Mesenchymal stem cell (in vitro differentiated cells and primary cell): ENCODE measurements around the gene CWC15.

Experiments used
- DNase-seq: peaks from one replicate; pipeline ENCODE4 v3.0.0-alpha.2; 2013
- H2AFZ ChIP-seq: one replicate; pipeline ENCODE4 v1.6.1; 2013; ENCODE audit warnings: low read depth, mild to moderate bottlenecking, control low read depth, inconsistent platforms, low read length, moderate library complexity
- H2AK5ac ChIP-seq: 2 replicates; pipeline ENCODE4 v1.6.1; 2013; ENCODE audit warnings: low read length, moderate library complexity, mild to moderate bottlenecking, inconsistent platforms; ENCODE audit not compliant: severe bottlenecking
- H2BK120ac ChIP-seq: one replicate; pipeline ENCODE4 v1.6.1; 2013; ENCODE audit warnings: low read depth, mild to moderate bottlenecking, inconsistent platforms, low read length, moderate library complexity
- H2BK12ac ChIP-seq, 2 experiments: one replicate each; pipeline ENCODE4 v1.6.1; 2013; ENCODE audit warnings: inconsistent platforms in 2 of 2, low read length in 2 of 2, mild to moderate bottlenecking in 2 of 2, moderate library complexity in 2 of 2, control low read depth in 1 of 2
- H2BK15ac ChIP-seq: one replicate; pipeline ENCODE4 v1.6.1; 2013; ENCODE audit warnings: mild to moderate bottlenecking, low read depth, inconsistent platforms; ENCODE audit not compliant: poor library complexity, severe bottlenecking
- H2BK5ac ChIP-seq: 2 replicates; pipeline ENCODE4 v1.6.1; 2013; ENCODE audit warnings: low read depth, mild to moderate bottlenecking, low read length, control low read depth, inconsistent platforms; ENCODE audit not compliant: poor library complexity, severe bottlenecking
- H3K14ac ChIP-seq, 2 experiments: one replicate each; pipeline ENCODE4 v1.6.1; 2013; ENCODE audit warnings: inconsistent platforms in 2 of 2, low read length in 2 of 2, control low read depth in 1 of 2, mild to moderate bottlenecking in 1 of 2, moderate library complexity in 1 of 2
- H3K18ac ChIP-seq, 2 experiments: one replicate each; pipeline ENCODE4 v1.6.1; 2013; ENCODE audit warnings: inconsistent platforms in 2 of 2, low read length in 2 of 2, control low read depth in 1 of 2, low read depth in 1 of 2, mild to moderate bottlenecking in 1 of 2
- H3K23ac ChIP-seq, 2 experiments: one replicate each; pipeline ENCODE4 v1.6.1; 2013; ENCODE audit warnings: inconsistent platforms in 2 of 2, low read length in 2 of 2, mild to moderate bottlenecking in 2 of 2, moderate library complexity in 2 of 2, control low read depth in 1 of 2
- H3K27ac ChIP-seq: 2 replicates; pipeline ENCODE4 v1.5.1; 2013; ENCODE audit warnings: mild to moderate bottlenecking, moderate library complexity, low read length, control low read depth, inconsistent platforms; ENCODE audit not compliant: poor library complexity, severe bottlenecking
- H3K27me3 ChIP-seq, 2 experiments: 2 replicates each; pipeline versions ENCODE4 v1.6.1 to v1.7.0; 2013; ENCODE audit warnings: low read length in 2 of 2, mild to moderate bottlenecking in 2 of 2, moderate library complexity in 2 of 2, control low read depth in 1 of 2, inconsistent platforms in 1 of 2; ENCODE audit not compliant: control insufficient read depth in 1 of 2, insufficient read depth in 1 of 2
- H3K36me3 ChIP-seq, 2 experiments: 2 replicates each; pipeline versions ENCODE4 v1.6.1 to v1.7.0; 2013; ENCODE audit warnings: low read length in 2 of 2, control low read depth in 1 of 2, inconsistent platforms in 1 of 2, low read depth in 1 of 2, mild to moderate bottlenecking in 1 of 2; ENCODE audit not compliant: insufficient read depth in 2 of 2, control insufficient read depth in 1 of 2
- H3K4ac ChIP-seq, 2 experiments: one replicate each; pipeline ENCODE4 v1.6.1; 2013; ENCODE audit warnings: inconsistent platforms in 2 of 2, low read length in 2 of 2, mild to moderate bottlenecking in 2 of 2, moderate library complexity in 2 of 2, control low read depth in 1 of 2, low read depth in 1 of 2
- H3K4me1 ChIP-seq: 2 replicates; pipeline ENCODE4 v1.6.1; 2013; ENCODE audit warnings: low read depth, low read length, control low read depth; ENCODE audit not compliant: control insufficient read depth, insufficient read depth
- H3K4me2 ChIP-seq: 2 replicates; pipeline ENCODE4 v1.6.1; 2013; ENCODE audit warnings: low read length, mild to moderate bottlenecking, inconsistent platforms; ENCODE audit not compliant: poor library complexity, severe bottlenecking
- H3K4me3 ChIP-seq, 2 experiments: 2 replicates each; pipeline versions ENCODE4 v1.5.1 to v1.7.0; 2013; ENCODE audit warnings: low read length in 2 of 2, mild to moderate bottlenecking in 2 of 2, control low read depth in 1 of 2, low read depth in 1 of 2; ENCODE audit not compliant: insufficient read depth in 1 of 2
- H3K79me1 ChIP-seq: replicated peaks from 2 replicates; pipeline ENCODE4 v1.6.1; 2013; ENCODE audit warnings: mild to moderate bottlenecking, control low read depth, low read length, inconsistent platforms; ENCODE audit not compliant: poor library complexity, severe bottlenecking
- H3K9ac ChIP-seq: 2 replicates; pipeline ENCODE4 v1.7.0; 2013; ENCODE audit warnings: mild to moderate bottlenecking, low read length, moderate library complexity
- H3K9me3 ChIP-seq: 2 replicates; pipeline ENCODE4 v1.7.0; 2013; ENCODE audit warnings: mild to moderate bottlenecking, low read length; ENCODE audit not compliant: control insufficient read depth
- H4K8ac ChIP-seq: one replicate; pipeline ENCODE4 v1.6.1; 2013; ENCODE audit warnings: inconsistent platforms, mild to moderate bottlenecking, low read length, moderate library complexity
- H4K91ac ChIP-seq: one replicate; pipeline ENCODE4 v1.6.1; 2013; ENCODE audit warnings: mild to moderate bottlenecking, low read length, inconsistent platforms
- WGBS: methylation state at CpG from one replicate; pipeline ENCODE4 v1.1.7; 2013; ENCODE audit warnings: mixed read lengths; 5-methylcytosine and 5-hydroxymethylcytosine counted together

Gene CWC15

GRCh38 chr11:94997437-94997836 lies 24.1 kb upstream of the CWC15 start:
- no peaks in the 10 kb centered on the region for H3K9me3 ChIP-seq
- no peak overlapping the region for H3K4me2 ChIP-seq
- no peak overlapping the region for H3K9ac ChIP-seq
- no peak overlapping the region for H2BK12ac ChIP-seq
- H2AK5ac ChIP-seq, result no peak overlapping the region
- no peak overlapping the region for H4K91ac ChIP-seq
- H3K4me1 ChIP-seq, result no peaks in the 10 kb centered on the region
- no peak overlapping the region for H3K18ac ChIP-seq
- no peak overlapping the region for H3K14ac ChIP-seq
- H3K4me3 ChIP-seq, result no peak overlapping the region
- no peak overlapping the region for H3K27ac ChIP-seq
- no peak overlapping the region for H2AFZ ChIP-seq
- no peak overlapping the region for H2BK120ac ChIP-seq
- no peak for DNase-seq
- H2BK15ac ChIP-seq, result no peak overlapping the region
- H3K27me3 ChIP-seq, result no peaks in the 10 kb centered on the region
- H3K36me3 ChIP-seq, result peaks cover 0 to 4% of the 10 kb centered on the region in 2 experiments
- H2BK5ac ChIP-seq, result no peak overlapping the region
- WGBS, result 90% methylated on average over 6 of the region's 6 CpGs
- H3K4ac ChIP-seq, result no peak overlapping the region
- no peaks in the 10 kb centered on the region for H3K79me1 ChIP-seq
- no peak overlapping the region for H4K8ac ChIP-seq
- no peak overlapping the region for H3K23ac ChIP-seq

- no peak overlapping the region for H2BK5ac ChIP-seq
- H3K9me3 ChIP-seq, result no peaks in the 10 kb centered on the region
- no peak overlapping the region for H4K8ac ChIP-seq
- no peak overlapping the region for H2AFZ ChIP-seq
- H2AK5ac ChIP-seq, result no peak overlapping the region
- H3K4ac ChIP-seq, result no peak overlapping the region
- no peak overlapping the region for H3K27ac ChIP-seq
- no peak overlapping the region for H2BK15ac ChIP-seq
- no peak overlapping the region for H2BK12ac ChIP-seq
- H3K18ac ChIP-seq, result no peak overlapping the region
- H2BK120ac ChIP-seq, result no peak overlapping the region
- peaks cover 0 to 4% of the 10 kb centered on the region in 2 experiments for H3K36me3 ChIP-seq
- H3K14ac ChIP-seq, result no peak overlapping the region
- H3K4me2 ChIP-seq, result no peak overlapping the region
- no peak overlapping the region for H3K23ac ChIP-seq
- no CpG with 5 or more reads among the region's 2 CpGs for WGBS
- peaks cover 0 to 13% of the 10 kb centered on the region in 2 experiments for H3K27me3 ChIP-seq
- H3K9ac ChIP-seq, result no peak overlapping the region
- DNase-seq, result no peak
- no peaks in the 10 kb centered on the region for H3K79me1 ChIP-seq
- no peak overlapping the region for H3K4me3 ChIP-seq
- H4K91ac ChIP-seq, result no peak overlapping the region
- H3K4me1 ChIP-seq, result no peaks in the 10 kb centered on the region
Measured at GRCh38 chr11:94993400-94993943, 20.1 kb upstream of the CWC15 start.

- WGBS, result no CpG with 5 or more reads among the region's 1 CpG
- H3K27ac ChIP-seq, result no peak overlapping the region
- H2BK12ac ChIP-seq, result no peak overlapping the region
- no peak overlapping the region for H3K9ac ChIP-seq
- no peak overlapping the region for H2BK120ac ChIP-seq
- H2AK5ac ChIP-seq, result no peak overlapping the region
- no peak for DNase-seq
- H3K4me3 ChIP-seq, result no peak overlapping the region
- no peak overlapping the region for H2AFZ ChIP-seq
- H3K23ac ChIP-seq, result no peak overlapping the region
- no peak overlapping the region for H3K4me2 ChIP-seq
- no peaks in the 10 kb centered on the region for H3K36me3 ChIP-seq
- H3K79me1 ChIP-seq, result no peaks in the 10 kb centered on the region
- no peak overlapping the region for H4K8ac ChIP-seq
- no peak overlapping the region for H3K14ac ChIP-seq
- H3K27me3 ChIP-seq, result peaks cover 0 to 13% of the 10 kb centered on the region in 2 experiments
- no peak overlapping the region for H2BK15ac ChIP-seq
- no peak overlapping the region for H4K91ac ChIP-seq
- no peak overlapping the region for H3K4ac ChIP-seq
- H3K4me1 ChIP-seq, result no peaks in the 10 kb centered on the region
- no peaks in the 10 kb centered on the region for H3K9me3 ChIP-seq
- no peak overlapping the region for H2BK5ac ChIP-seq
- no peak overlapping the region for H3K18ac ChIP-seq
Measured at GRCh38 chr11:94988748-94989147, 15.4 kb upstream of the CWC15 start.

- Histone ChIP-seq H3K14ac (no peak overlapping the region), H3K9me3 (no peaks in the 10 kb centered on the region), H3K4me1 (no peaks in the 10 kb centered on the region), H3K79me1 (no peaks in the 10 kb centered on the region), H3K4ac (no peak overlapping the region), H3K23ac (no peak overlapping the region), H3K27me3 (peaks cover 0 to 13% of the 10 kb centered on the region in 2 experiments), H3K27ac (no peak overlapping the region), H3K4me2 (no peak overlapping the region), H2BK5ac (no peak overlapping the region), H2AFZ (no peak overlapping the region), H2BK12ac (no peak overlapping the region), H4K8ac (no peak overlapping the region), H2AK5ac (no peak overlapping the region), H3K18ac (no peak overlapping the region), H2BK15ac (no peak overlapping the region), H2BK120ac (no peak overlapping the region), H3K36me3 (no peaks in the 10 kb centered on the region), H4K91ac (no peak overlapping the region), H3K9ac (no peak overlapping the region), H3K4me3 (no peak overlapping the region)
- no peak for DNase-seq
- WGBS, result 100% methylated on average over 1 of the region's 4 CpGs
Measured at GRCh38 chr11:94987378-94987777, 14.0 kb upstream of the CWC15 start.
